DMS53 treated with DMSO at 0.1 percent for 48 hours (cell line): Measurements from ENCODE around the gene PDGFRB.

ENCODE experiments used
- DNase-seq: peaks from one replicate; lab custom pipeline; 2025; ENCODE audit not compliant: unreplicated experiment; lab: John Stamatoyannopoulos, UW

The PDGFRB gene

GRCh38 chr5:150069672-150070627 is 85.7 kb downstream of the PDGFRB start:
- DNase-seq: no peak

- no peak for DNase-seq
Measured at GRCh38 chr5:150068961-150069645, 86.5 kb downstream of the PDGFRB start.

GRCh38 chr5:150068472-150068871 is 87.2 kb downstream of the PDGFRB start:
- no peak for DNase-seq

GRCh38 chr5:150068071-150068470 is 87.6 kb downstream of the PDGFRB start:
- no peak for DNase-seq

GRCh38 chr5:150067405-150067960 is 88.2 kb downstream of the PDGFRB start:
- no peak for DNase-seq

GRCh38 chr5:150066901-150067396 is 88.7 kb downstream of the PDGFRB start:
- no peak for DNase-seq

GRCh38 chr5:150066436-150066835 is 89.2 kb downstream of the PDGFRB start:
- DNase-seq: no peak

GRCh38 chr5:150065886-150066285 is 89.8 kb downstream of the PDGFRB start:
- no peak for DNase-seq

GRCh38 chr5:150065346-150065745 is 90.3 kb downstream of the PDGFRB start:
- no peak for DNase-seq

- no peak for DNase-seq
Measured at GRCh38 chr5:150064681-150065220, 90.9 kb downstream of the PDGFRB start.
